GM21576 (cell line): ENCODE results near the gene REV1.
"Not testable (repeated sequence)": the region's sequence is repeated elsewhere in the genome, so short reads cannot be mapped to it uniquely, and the experiment has no call there.

Experiments used
- ATAC-seq: cut with Tn5 transposase; IDR thresholded peaks from one replicate; pipeline ENCODE4 v1.9.1; 2021; ENCODE audit warnings: mild to moderate bottlenecking, moderate library complexity; ENCODE audit not compliant: unreplicated experiment

REV1 gene

DNA sequence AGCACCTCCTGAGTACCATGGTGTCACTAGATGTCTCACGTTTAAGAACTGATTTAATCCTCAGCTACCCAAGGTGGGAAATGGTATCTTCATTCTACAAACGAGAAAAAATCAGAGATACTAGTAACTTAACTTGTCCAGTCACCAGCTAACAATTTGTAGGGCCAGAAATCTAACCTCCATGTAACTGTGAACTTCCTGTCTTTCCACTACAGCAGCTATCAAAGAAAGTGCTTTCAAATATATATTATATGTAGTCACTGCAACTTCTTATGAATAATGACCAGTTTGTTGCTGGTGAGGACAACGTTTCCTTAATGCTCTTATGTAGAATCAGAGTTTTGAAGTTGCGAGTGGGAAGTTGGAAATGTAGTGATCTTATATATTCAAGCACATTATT lies 1.9 kb downstream of the REV1 start:
- ATAC-seq: no peak

DNA sequence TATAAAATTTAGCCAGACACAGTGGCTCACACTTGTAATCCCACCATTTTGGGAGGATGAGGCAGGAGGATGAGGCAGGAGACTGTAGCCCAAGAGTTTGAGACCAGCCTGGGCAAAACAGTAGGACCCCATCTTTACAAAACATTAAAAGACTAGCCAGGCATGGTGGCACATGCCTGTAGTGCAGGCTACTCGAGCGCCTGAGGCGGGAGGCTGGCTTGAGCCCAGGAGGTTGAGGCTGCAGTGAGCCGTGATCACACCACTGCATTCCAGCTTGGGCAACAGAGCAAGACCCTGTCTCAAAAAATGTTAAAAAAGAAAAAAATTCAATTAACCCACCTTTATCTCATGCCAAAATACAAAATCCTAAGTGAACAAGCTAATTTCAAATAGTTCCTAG lies 4.0 kb downstream of the REV1 start:
- ATAC-seq: no peak

DNA sequence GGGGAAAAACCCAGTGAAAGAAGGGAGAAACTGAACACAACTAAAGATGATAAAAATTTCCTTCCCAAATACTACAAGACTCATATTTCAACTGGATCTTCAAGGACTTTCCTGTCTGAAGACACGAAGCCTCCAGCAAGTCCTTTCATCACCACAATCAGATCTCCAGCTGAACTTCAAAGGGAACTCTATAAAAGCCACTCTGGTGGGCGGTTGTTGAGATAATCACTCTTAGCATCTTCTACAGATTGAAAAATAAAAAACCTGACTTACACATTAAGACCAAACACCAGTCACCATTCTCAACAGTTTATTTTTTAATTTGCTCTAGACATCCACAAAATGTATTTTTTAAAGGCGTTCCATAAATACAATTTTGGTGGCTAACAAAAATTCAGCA lies 4.4 kb downstream of the REV1 start:
- ATAC-seq: no peak

DNA sequence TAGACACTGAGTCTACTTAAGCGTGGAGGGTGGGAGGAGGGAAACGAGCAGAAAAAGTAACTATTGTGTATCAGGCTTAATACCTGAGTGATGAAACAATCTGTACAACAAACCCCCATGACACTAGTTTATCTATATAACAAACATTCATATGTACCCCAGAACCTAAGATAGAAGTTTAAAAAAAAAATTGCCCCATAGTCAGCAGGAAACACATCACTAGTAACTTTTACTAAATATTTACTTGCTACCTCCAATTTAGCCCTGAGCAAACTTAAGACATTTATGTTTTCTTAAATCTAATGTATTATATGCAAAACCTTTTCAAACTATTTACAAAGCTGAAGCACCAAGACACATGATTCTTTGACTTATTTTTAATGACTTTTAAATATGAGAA lies 5.6 kb downstream of the REV1 start:
- no peak for ATAC-seq

DNA sequence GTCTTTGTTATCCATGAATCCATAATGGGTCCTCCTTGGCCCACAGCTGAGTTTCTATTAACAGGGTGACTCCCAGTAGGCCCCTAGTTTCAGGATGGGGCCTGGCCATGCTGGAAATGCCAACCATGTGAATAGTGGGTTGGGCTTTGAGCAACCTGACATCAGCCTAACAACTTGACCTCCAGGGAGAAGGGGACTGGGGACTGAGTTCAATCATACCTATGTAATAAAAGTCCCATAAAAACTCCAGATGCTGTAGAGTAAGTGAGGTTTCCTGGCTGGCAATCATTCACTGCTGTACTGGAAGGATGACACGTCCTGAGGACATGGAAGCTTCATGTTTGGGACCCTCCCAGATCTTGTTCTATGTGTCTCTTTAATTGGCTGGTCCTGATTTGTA lies 7.9 kb downstream of the REV1 start:
- ATAC-seq: no peak

DNA sequence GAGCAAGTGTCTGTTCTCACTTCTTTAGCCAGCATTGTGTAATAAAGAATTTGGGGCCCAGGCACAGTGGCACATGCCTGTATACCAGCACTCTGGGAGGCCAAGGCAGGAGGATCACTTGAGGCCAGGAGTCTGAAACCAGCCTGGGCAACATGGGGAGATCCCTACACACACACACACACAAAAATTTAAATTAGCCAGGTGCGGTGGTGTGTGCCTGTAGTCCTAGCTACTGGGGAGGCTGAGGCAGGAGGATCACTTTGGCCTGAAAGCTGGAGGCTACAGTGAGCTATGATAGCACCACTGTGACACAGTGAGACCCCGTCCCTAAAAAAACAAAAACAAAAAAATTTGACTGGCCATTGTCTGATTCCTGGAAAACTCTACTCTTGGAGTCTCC lies 8.3 kb downstream of the REV1 start:
- no peak for ATAC-seq

DNA sequence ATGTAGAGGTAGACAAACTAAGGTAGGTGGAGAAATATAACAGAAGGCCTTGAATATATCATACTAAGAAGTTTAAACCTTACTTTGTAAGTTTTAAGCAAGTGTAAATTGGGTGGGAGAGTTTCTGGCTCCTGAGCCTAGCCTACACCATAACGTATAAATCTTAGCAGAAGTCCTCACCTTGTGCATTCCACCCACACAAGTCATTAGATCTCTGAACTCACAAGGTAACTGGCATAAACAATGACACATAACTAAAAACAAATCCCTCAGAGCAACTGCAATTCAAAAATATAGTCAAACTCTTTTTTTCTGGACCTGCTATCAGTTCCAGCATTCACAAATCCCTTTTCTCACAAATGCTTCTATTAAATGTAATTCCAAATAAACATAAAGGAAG lies 9.4 kb downstream of the REV1 start:
- ATAC-seq: no peak

DNA sequence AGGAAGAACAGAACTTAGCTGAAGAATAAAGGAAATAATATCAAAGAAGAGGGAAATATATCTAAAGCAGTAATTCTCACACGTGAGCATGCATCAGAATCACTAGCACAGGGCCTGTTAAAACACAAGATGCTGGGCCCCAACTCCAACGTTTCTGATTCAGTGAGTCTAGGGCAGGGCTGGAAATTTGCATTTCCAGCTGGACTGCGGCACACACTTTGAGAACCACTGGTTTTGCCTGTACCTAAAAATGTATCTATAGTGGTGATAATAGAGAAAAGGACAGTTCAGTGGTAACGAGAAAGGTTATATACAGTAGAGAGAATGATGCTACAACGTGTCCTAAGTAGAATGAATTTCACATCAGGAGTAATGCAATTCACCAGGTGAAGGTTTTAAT lies 11.2 kb downstream of the REV1 start:
- ATAC-seq: no peak

DNA sequence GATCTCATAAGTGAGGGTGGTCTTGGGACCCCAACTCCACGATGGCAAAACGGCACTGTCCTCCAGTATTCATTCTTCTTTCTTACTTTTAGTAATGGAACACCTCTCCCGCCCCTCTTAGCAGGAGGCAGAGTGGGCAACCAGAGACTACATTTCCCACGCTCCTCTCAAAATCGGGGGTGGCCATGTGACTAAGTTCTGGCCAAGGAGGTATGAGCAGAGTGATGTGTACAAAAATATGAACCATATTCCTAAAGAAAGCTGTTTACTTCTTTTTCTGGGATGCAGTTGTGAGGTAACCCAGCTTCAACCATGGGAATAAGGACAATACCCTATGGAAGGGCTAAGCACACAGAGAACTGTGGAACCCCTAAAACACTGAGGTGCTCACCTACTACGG lies 12.8 kb downstream of the REV1 start:
- no peak for ATAC-seq

DNA sequence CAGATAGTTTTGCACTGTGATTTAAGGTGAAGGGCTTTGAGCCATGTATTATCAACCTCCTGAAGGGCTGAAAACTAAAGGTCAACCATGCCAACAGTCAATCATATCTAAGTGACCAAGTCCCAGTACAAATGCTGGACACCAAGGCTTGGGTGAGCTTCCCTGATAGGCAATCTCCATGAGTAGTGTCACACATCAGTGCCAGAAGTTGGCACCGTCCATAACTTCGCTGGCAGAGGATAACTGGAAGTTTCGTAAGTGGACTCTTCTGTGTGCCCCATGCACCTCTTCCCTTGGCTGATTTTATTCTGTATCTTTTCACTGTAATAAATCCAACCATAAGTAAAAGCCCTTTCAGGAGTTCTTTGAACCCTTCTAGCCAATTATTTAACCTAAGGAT lies 13.2 kb downstream of the REV1 start:
- ATAC-seq: no peak

DNA sequence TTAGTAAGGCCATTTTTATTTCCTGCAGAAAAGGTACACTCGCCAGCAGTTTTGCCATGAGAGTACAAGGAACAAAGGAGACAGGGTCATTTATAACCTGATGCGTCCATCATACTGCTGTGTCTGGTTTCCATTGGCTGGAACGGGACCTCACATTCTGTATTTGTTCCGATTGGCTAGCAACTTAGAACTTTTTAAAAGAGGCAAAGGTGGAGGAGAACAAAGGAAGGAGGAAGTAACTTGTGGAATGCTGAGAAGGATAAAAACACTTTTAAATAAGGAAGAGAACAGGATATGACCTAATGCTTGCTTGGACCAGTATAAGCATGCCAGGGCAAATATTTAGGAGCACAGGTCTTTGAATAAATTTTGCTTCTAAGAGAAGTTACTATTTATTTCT lies 14.7 kb downstream of the REV1 start:
- ATAC-seq: not testable (repeated sequence)

DNA sequence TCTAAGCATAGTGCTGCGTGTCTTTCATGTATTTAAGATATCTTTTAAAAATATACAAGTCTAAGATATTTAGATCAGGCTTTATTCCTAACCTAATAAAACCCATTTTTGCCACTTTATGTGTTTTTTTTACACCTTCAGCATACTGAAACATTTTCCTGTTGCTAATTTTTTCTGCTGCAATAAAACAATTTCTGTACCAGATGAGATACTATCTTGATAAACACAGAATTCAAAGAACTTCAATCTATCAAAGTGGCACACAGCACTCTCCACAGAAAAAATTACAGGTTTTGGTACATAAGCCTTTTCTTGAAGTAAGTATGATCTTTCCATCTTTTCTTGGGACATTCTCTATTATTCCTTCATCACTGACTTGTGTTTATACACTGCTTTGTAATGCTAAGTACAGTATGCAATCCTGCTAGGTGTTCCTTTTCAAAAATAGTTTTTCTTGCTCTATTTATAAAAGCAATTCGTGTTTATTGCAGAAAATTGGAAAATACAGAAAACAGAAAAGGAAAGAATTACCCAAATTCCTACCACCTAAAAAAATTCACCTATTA lies 16.2 kb downstream of the REV1 start:
- no peak for ATAC-seq

DNA sequence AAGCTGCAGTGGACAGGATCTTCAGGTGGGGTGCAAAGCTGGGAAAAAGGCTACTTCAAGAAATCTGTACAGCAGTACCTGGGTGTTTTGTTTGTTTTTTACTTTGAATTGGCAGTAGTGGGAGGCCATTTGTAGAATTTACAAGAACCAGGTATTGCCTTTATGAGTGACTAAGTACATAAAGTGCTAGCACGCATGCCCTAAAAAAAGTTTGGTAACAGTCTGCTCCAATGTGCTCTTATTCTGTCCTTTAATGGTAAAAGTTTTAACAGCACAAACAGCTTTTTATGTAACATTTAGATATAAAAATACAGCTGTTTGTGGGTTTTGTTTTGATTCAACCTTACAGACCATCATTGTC lies 17.2 kb downstream of the REV1 start:
- ATAC-seq: no peak

DNA sequence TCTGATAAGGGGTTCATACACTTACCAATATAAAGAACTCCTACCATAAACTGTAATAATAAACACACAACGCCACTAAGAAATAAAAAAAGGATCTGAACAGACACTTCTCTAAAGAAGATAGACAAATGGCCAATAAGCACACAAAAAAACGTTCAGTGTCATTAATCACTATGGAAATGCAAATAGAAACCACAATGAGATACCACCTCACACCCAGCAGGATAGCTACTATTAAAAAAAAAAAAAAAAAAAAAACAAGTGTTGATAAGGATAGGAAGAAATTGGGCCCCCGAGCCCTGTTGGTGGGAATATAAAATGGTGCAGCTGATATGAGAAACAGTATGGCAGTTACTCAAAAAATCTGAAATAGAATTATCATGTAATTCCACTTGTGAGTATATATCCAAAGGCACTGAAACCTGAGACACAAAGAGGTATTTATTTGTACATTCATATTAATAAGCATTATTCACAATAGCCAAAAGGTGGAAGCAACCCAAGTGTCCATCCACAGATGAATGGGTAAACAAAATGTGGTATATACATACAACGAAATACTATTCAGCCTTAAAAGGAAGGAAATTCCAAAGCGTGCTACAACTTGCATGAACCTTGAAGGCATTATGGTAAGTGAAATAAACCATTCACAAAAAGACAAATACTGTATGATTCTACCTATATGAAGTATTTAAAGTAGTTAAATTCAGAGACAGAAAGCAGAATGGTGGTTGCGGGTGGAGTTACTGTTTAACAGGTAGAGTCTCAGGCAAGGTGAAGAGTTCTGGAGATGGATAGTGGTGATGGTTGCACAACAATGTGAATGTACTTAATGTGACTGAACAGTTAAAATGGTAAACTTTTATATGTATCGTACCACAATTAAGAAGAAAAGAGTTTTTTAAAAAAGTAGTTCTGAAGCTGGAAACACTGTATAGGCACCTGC lies 17.9 kb downstream of the REV1 start:
- ATAC-seq: no peak

DNA sequence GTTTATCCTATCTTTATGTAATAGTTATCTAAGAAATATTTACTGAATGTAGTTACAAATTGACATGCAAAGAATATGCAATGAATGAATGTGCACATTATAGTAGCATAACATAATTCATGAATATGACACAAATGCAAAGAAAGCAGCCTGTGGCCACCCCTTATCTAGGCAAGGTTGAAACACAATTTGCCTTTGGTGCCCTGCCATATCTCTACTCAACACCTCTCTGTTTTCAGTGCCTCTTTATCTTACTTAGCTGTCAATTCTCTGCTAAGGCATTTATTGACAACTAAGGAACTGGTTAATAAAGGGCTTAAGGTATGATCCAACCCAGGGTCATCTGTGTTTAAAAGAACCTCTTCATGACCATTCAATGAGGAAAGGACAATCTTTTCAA lies 18.9 kb downstream of the REV1 start:
- ATAC-seq: no peak

DNA sequence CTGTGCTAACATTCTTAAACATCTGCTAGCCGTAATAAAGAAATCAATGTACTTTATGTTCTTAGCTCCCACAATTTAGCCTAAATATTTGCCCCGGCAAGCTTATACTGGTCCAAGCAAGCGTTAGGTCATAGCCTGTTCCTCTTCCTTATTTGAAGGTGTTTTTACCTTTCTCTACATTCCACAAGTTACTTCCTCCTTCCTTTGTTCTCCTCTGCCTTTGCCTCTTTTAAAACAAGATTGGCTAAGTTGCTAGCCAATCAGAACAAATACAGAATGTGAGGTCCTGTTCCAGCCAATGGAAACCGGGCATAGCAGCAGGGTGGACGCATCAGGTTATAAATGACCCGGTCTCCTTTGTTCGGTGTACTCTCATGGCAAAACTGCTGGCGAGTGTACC lies 19.4 kb downstream of the REV1 start:
- not testable (repeated sequence) for ATAC-seq

DNA sequence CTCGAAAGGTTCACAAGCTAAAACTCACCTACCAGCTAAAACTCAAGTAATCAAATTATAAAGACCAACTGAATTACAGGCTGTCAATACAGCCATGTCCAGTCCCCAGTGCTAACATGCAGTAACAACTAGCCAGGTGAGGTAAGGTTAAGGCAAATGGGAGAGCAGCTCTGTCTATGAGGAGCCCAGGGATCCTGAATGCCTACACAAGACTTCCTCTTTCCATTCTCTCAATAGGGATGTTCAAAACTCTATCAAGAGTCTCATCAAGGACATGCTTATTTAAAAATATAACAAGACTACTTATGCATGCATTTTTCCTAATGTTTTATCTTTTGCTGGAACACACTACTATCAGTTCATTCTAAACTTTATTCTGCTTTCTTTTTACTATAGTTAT lies 20.4 kb downstream of the REV1 start:
- ATAC-seq: no peak

DNA sequence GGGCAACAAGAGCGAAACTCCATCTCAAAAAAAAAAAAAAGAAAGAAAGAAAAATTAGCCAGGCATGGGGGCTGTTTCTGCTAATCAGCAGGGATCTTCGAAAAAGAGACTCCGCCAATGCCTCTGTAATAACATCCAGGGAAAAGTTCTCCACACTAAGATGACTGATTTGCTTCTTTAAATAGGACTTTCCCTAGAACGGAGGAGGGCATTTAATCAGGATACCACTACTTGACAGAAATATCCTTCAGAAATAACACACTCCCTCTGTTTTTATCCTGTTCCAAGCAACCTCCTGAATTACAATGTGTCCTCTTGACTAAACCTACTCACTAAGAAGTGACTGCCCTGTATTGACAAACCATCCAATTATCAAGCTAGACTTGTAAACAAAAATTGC lies 21.7 kb downstream of the REV1 start:
- ATAC-seq: no peak

DNA sequence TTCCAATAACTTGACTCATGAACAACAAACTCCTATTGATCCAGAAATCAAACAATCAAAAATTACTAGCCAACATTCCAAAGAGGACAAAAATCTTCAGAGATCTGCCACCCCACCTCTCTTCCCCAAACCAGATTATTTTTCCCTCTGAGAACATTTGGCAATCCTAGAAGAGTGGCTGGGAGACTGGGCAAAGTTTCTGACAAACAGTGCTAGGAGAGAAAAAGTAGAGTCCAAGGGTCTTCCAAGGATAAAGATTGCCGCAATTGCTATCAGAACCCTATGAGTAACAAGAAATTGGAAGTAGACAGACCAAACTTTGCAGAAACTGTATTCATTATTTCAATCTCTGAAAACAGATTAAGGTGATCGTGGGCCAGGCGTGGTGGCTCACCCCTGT lies 22.4 kb downstream of the REV1 start:
- no peak for ATAC-seq

DNA sequence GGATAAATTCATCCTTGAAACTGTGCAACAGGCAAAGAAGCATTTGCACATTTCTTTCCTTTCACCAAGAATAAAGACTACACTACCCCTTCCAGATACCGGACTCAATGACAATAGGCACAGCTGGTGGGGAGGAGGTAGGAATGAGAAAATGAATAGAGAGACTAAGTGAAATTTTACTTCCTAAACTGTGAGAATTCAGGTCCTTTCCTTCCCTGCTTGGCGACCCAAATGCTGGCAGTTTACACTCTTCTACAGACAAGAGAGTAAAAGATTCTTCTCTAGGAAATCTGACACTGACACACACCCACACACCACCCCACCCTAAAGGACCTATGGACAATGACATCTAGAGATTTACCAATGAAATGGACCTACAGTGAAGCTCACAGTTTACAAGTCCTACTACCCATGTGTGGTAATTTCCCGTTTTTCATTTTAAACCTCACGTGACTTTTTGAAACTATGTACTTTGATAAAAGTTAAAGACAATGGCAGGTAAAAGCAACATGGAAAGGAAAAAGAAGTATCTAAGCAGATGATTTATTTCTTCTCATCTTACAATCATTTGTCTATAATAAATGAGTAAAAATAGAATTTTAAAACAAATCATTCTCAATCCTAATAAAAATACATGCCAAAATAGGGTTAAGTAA lies 27.9 kb downstream of the REV1 start:
- no peak for ATAC-seq

DNA sequence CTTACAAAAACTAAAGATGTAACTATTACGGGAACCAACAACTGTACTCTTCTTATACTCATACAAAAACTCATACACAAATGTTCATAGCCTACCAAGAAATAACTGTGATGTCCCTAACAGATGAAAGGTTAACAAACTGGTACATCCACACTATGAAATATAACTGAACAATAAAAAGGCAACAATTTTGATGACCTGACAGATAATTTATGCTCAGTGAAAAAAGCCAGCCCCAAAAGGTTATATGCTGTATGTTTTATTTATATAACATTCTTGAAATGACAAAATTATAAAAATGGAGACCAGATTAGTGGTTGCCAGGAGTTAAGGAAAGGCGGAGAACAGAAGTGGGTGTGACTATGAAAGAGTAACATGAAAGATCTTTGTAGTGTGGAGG lies 31.3 kb downstream of the REV1 start:
- ATAC-seq: no peak

DNA sequence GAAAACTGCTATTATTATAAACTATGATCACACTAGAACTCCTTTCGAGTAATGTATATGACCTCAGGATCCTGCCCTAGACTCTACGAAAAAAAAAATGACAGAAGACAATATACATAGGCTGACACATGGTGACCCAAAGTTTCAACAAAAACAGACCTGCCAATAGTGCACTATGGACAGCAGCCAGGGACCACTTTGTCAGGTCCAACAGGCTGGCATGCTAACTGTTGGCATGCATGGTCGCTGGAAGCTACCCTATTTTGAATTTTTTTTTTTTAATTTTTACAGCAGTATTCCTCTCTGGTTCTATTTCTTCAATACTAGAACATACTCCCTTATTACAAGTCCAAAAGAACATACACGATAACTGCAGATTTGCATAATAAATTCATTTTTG lies 38.1 kb downstream of the REV1 start:
- ATAC-seq: no peak
